ENCODE measurements around the gene RPA3. TPM values are rescaled to one million over a fixed set of nuclear protein-coding genes. Genes with fewer than 3 reads are reported as not detected.

RPA3 gene
- total RNA-seq, 1 donor from 2014 or later = 39.6 TPM

DNA sequence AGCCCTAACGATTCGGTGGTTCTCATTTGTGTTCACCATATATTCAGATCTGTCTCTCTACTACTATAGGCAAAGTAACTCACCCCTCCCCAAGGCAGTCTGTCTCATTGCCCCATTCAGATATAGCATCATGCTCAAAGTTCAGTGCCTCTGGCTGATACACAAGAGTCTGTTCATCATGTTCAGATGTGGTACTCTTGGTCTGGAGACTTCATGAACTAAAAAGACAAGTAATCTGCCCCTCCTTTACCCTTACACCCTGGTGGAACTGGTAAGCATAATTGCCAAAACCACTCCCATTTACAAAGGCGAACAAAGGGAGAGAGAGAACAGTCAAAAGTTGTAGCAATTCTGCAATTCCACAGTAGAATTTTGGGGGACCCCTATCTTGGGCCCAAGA is 47.9 kb downstream of the RPA3 start:
- H3K9me3 Mint-ChIP-seq (ENCODE audit: low read depth) = no peaks in the 10 kb centered on the region
- H3K27me3 Mint-ChIP-seq = no peaks in the 10 kb centered on the region
- H3K36me3 Mint-ChIP-seq (ENCODE audit: insufficient read depth) = peaks cover 5% of the 10 kb centered on the region
- H3K27ac Mint-ChIP-seq = no peak overlapping the region
- no peak for DNase-seq (ENCODE audit: low spot score, unreplicated experiment)
- H3K4me1 Mint-ChIP-seq (ENCODE audit: low read depth) = peaks cover 3% of the 10 kb centered on the region
- H3K4me3 Mint-ChIP-seq (ENCODE audit: low read depth) = no peak overlapping the region
- TF ChIP-seq, protein P1, sequence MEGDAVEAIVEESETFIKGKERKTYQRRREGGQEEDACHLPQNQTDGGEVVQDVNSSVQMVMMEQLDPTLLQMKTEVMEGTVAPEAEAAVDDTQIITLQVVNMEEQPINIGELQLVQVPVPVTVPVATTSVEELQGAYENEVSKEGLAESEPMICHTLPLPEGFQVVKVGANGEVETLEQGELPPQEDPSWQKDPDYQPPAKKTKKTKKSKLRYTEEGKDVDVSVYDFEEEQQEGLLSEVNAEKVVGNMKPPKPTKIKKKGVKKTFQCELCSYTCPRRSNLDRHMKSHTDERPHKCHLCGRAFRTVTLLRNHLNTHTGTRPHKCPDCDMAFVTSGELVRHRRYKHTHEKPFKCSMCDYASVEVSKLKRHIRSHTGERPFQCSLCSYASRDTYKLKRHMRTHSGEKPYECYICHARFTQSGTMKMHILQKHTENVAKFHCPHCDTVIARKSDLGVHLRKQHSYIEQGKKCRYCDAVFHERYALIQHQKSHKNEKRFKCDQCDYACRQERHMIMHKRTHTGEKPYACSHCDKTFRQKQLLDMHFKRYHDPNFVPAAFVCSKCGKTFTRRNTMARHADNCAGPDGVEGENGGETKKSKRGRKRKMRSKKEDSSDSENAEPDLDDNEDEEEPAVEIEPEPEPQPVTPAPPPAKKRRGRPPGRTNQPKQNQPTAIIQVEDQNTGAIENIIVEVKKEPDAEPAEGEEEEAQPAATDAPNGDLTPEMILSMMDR (IDR thresholded peaks at IDR 0.05; ENCODE audit: unreplicated experiment) = no peak

DNA sequence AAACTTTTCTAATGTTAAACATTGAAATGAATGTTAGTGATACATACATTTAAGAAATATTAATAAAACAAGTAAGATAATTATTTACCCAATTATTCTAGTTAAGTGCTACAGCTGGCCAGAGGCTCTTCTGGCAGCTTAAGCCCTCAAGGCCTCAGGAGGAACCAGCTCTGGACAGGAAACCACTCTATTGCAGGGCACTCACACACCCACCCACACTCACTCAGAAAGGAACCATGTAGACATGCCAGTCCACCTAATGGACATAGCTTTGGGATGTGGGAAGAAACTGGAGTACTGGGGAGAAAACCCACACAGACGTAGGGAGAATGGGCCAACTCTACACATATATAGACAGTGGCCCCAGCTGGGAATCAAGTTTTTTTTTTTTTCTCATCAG is 49.7 kb downstream of the RPA3 start:
- Mint-ChIP-seq H3K36me3 (ENCODE audit: insufficient read depth) (peaks cover 3% of the 10 kb centered on the region), H3K4me1 (ENCODE audit: low read depth) (peaks cover 9% of the 10 kb centered on the region), H3K27ac (no peak overlapping the region), H3K27me3 (no peaks in the 10 kb centered on the region), H3K4me3 (ENCODE audit: low read depth) (no peak overlapping the region), H3K9me3 (ENCODE audit: low read depth) (no peaks in the 10 kb centered on the region)
- TF ChIP-seq, protein P1 (IDR thresholded peaks at IDR 0.05; ENCODE audit: unreplicated experiment) = no peak
- no peak for DNase-seq (ENCODE audit: low spot score, unreplicated experiment)

DNA sequence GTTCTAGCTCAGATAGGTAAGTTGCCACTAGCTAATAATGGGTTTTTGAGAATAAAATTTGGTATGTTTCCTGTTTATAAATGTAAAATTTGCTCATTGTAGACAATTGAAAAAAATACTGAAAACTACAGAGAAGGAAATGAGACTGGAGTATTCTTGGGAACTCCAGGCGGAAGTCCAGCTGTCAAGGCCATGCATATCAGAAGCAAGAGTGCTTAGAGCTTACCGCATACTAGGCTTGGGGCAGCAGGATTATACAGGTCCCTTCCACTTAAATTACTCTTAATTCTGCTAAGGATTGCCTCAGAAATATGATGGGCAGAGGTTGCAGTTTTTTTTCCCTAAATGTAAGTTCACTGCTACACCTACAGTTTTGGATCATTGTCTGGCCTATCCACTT is 51.2 kb downstream of the RPA3 start:
- TF ChIP-seq, protein P1 (IDR thresholded peaks at IDR 0.05; ENCODE audit: unreplicated experiment) = no peak
- Mint-ChIP-seq H3K27me3 (no peaks in the 10 kb centered on the region), H3K4me3 (ENCODE audit: low read depth) (no peak overlapping the region), H3K36me3 (ENCODE audit: insufficient read depth) (peaks cover 1% of the 10 kb centered on the region), H3K4me1 (ENCODE audit: low read depth) (peaks cover 15% of the 10 kb centered on the region), H3K27ac (no peak overlapping the region), H3K9me3 (ENCODE audit: low read depth) (no peaks in the 10 kb centered on the region)
- DNase-seq (ENCODE audit: low spot score, unreplicated experiment) = no peak

DNA sequence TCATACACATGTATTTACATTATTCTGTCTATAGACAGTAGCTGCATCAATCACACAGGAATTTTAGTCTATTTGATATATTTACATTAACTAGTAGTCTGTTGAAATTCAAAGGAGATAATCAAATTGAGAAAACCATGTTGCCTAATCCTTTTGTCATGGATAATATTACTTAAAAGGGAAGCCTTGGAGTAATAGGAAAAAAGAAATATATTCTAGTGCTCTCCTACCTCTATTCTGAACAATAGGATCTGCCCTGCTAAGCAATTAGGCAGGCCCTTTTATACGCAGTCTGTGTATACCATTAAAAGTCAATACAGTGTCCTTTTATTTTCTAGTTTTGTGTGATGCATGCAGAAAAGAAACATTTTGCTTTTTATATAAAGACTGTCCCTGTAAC is 53.4 kb downstream of the RPA3 start:
- Mint-ChIP-seq H3K36me3 (ENCODE audit: insufficient read depth) (peaks cover 5% of the 10 kb centered on the region), H3K4me1 (ENCODE audit: low read depth) (peaks cover 16% of the 10 kb centered on the region), H3K4me3 (ENCODE audit: low read depth) (no peak overlapping the region), H3K9me3 (ENCODE audit: low read depth) (peaks cover 2% of the 10 kb centered on the region), H3K27ac (no peak overlapping the region), H3K27me3 (no peaks in the 10 kb centered on the region)
- TF ChIP-seq, protein P1 (IDR thresholded peaks at IDR 0.05; ENCODE audit: unreplicated experiment) = no peak
- no peak for DNase-seq (ENCODE audit: low spot score, unreplicated experiment)

DNA sequence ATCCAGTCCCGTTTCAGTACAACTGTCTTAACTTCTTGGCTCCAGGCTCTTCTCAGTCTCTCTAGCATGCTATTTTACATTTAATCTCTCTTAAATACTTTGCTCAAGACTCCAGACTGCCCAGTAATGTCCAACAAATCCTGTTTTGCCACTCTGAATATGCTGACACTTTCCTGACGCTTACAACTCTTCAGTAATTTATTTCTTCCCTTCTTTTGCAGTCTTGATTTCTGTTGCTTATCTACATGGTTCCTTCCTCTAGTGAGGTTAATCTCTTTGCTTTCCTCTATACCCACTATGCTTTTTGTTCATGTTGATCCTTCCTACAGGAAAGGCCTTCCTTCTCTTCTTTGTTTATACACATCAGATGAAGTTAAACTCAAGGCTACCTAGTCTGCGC is 54.1 kb downstream of the RPA3 start:
- Mint-ChIP-seq H3K4me3 (ENCODE audit: low read depth) (no peak overlapping the region), H3K27me3 (no peaks in the 10 kb centered on the region), H3K27ac (no peak overlapping the region), H3K36me3 (ENCODE audit: insufficient read depth) (peaks cover 12% of the 10 kb centered on the region), H3K9me3 (ENCODE audit: low read depth) (peaks cover 9% of the 10 kb centered on the region), H3K4me1 (ENCODE audit: low read depth) (peaks cover 16% of the 10 kb centered on the region)
- TF ChIP-seq, protein P1 (IDR thresholded peaks at IDR 0.05; ENCODE audit: unreplicated experiment) = no peak
- no peak for DNase-seq (ENCODE audit: low spot score, unreplicated experiment)
